ENCODE measurements around the gene MTMR6. TPM values are rescaled to one million over a fixed set of nuclear protein-coding genes. Genes with fewer than 3 reads are reported as not detected.
A peak's percentile ranks its signal among the peaks of the same experiment; 100 is the strongest.

The MTMR6 gene
- polyA plus RNA-seq, 1 of the 3 experiments (the other 2 are of a cell fraction) = 4.8 TPM

DNA sequence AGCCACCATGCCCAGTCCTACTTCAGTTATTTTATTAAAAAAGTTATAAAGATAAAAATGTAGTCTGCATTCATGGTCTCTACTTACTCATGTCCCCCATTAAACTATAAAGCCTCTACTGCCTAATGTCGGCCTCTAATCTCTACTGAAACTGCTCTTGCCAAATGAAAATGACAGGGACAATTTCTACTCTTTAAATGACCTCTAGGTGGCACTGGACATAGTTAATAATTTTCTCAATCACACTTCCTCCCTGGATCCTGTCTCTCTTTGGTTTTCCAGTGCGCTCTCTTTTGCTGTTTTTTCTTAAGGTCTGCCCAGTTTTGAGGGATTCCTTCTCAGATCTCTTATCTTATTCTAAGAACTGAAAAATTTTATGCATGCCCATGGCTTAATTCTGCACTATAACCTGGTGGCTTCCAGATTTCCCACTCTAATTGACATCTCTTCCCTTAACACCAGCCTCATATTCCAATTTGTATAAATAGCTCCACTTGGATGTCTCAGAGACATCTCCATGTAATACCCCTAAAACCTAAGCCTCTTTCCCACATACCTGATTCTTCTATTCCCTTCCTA lies 54.3 kb downstream of the MTMR6 start:
- no peak for TF ChIP-seq FOXJ3 (CRISPR knock-in tag; IDR thresholded peaks at IDR 0.05)
- peak; percentile 55 for TF ChIP-seq RAD21 (IDR thresholded peaks at IDR 0.05; ENCODE audit: low read length)
- TF ChIP-seq GATA2 (CRISPR knock-in tag; IDR thresholded peaks at IDR 0.05) = no peak
- TF ChIP-seq SMC3 (IDR thresholded peaks at IDR 0.05; ENCODE audit: low read depth, low read length) = peak; percentile 19; the same call in 1 of the 2 replicates
- no peak for TF ChIP-seq NFIC (IDR thresholded peaks at IDR 0.05; ENCODE audit: borderline replicate concordance)
- TF ChIP-seq MAX (IDR thresholded peaks at IDR 0.05; ENCODE audit: low read depth) = no peak
- TF ChIP-seq, protein P1, sequence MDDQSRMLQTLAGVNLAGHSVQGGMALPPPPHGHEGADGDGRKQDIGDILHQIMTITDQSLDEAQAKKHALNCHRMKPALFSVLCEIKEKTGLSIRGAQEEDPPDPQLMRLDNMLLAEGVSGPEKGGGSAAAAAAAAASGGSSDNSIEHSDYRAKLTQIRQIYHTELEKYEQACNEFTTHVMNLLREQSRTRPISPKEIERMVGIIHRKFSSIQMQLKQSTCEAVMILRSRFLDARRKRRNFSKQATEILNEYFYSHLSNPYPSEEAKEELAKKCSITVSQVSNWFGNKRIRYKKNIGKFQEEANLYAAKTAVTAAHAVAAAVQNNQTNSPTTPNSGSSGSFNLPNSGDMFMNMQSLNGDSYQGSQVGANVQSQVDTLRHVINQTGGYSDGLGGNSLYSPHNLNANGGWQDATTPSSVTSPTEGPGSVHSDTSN (IDR thresholded peaks at IDR 0.05) = no peak
- peak; percentile 68 for TF ChIP-seq CTCF (IDR thresholded peaks at IDR 0.05)
- Histone ChIP-seq H2AFZ (ENCODE audit: low read depth) (no peak overlapping the region), H3K36me3 (replicated peaks in 1 of 2; ENCODE audit: control insufficient read depth in 1 of 2, insufficient read depth in 2 of 2, low read length in 1 of 2) (no peaks in the 10 kb centered on the region), H3K27me3 (ENCODE audit: insufficient read depth) (peaks cover 15% of the 10 kb centered on the region; the same call in 1 of the 2 replicates), H3K4me3 (ENCODE audit: low read depth in 2 of 2, low read length in 1 of 2) (no peak overlapping the region), H3K9ac (no peak overlapping the region), H3K9me2 (no peaks in the 10 kb centered on the region), H3F3A (replicated peaks; ENCODE audit: insufficient read depth) (no peaks in the 10 kb centered on the region), H3K9me3 (no peaks in the 10 kb centered on the region), H3K27ac (ENCODE audit: low read depth in 2 of 2, low read length in 1 of 2) (no peak overlapping the region), H4K20me1 (ENCODE audit: insufficient read depth) (no peaks in the 10 kb centered on the region), H3K79me2 (ENCODE audit: insufficient read depth) (no peaks in the 10 kb centered on the region), H3K4me1 (ENCODE audit: control insufficient read depth in 1 of 2, insufficient read depth in 2 of 2, low read depth in 1 of 2, low read length in 1 of 2) (no peaks in the 10 kb centered on the region; a peak in 1 of 4 replicates), H3K4me2 (no peak overlapping the region)
- 18% methylated on average over 2 of the region's 2 CpGs for WGBS (ENCODE audit: low lambda C conversion rate)
- ChIA-PET CTCF (interaction anchor here (0.6 to 3.8 kb wide), 16 partner anchors 9 to 146 kb away, joined by 3 to 22 read pairs (median 4); no protein-coding TSS in a partner anchor), POLR2A (no interaction called here)
- DNase-seq = peak; percentile 55

DNA sequence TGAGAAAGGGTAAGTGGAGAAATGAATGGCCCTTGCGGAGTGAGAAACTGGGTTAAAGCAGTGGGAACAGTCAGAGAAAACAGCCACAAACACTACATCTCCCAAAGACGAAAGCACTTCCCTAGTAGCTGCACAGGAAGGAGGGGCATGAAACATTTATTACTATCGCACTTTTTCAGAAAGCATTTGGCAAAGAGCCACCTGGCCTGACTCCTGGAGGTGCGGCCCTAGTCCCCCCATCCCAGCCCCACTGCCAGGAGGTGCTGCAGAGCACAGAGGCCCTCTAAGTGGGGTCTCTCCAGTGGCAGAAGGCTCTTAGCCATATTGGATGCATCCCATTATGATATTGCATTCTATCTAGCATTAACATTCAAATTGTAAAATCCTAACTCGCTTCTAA lies 55.8 kb downstream of the MTMR6 start:
- 37% methylated on average over 5 of the region's 5 CpGs for WGBS (ENCODE audit: low lambda C conversion rate)
- no peaks in the 10 kb centered on the region for H4K20me1 ChIP-seq (ENCODE audit: insufficient read depth)
- H3K27me3 ChIP-seq (ENCODE audit: insufficient read depth) = peaks cover 19% of the 10 kb centered on the region; the same call in 1 of the 2 replicates
- no peaks in the 10 kb centered on the region for H3K9me3 ChIP-seq
- no peak overlapping the region for H3K27ac ChIP-seq (ENCODE audit: low read depth in 2 of 2, low read length in 1 of 2)
- no peaks in the 10 kb centered on the region for H3F3A ChIP-seq (replicated peaks; ENCODE audit: insufficient read depth)
- ChIA-PET POLR2A (no interaction called here), CTCF (interaction anchor here (1.6 kb wide), 1 partner anchor 13 kb away, joined by 3 read pairs; no protein-coding TSS in a partner anchor)
- H3K4me2 ChIP-seq = no peak overlapping the region
- no peaks in the 10 kb centered on the region for H3K36me3 ChIP-seq (replicated peaks in 1 of 2; ENCODE audit: control insufficient read depth in 1 of 2, insufficient read depth in 2 of 2, low read length in 1 of 2)
- no peaks in the 10 kb centered on the region for H3K4me1 ChIP-seq (ENCODE audit: control insufficient read depth in 1 of 2, insufficient read depth in 2 of 2, low read depth in 1 of 2, low read length in 1 of 2)
- DNase-seq = no peak
- H3K9me2 ChIP-seq = no peaks in the 10 kb centered on the region
- H3K9ac ChIP-seq = no peak overlapping the region
- no peak overlapping the region for H2AFZ ChIP-seq (ENCODE audit: low read depth)
- no peak overlapping the region for H3K4me3 ChIP-seq (ENCODE audit: low read depth in 2 of 2, low read length in 1 of 2)
- H3K79me2 ChIP-seq (ENCODE audit: insufficient read depth) = no peaks in the 10 kb centered on the region
- TF ChIP-seq CTCF (IDR thresholded peaks at IDR 0.05) (no peak), USF2 (IDR thresholded peaks at IDR 0.05; ENCODE audit: borderline replicate concordance, low read depth, low read length) (no peak), FOXM1 (IDR thresholded peaks at IDR 0.05; ENCODE audit: low read depth) (no peak), GATA2 (CRISPR knock-in tag; IDR thresholded peaks at IDR 0.05) (no peak), IRF3 (IDR thresholded peaks at IDR 0.05; ENCODE audit: low read depth, low read length) (no peak), TCF12 (IDR thresholded peaks at IDR 0.05) (no peak), MEF2A (IDR thresholded peaks at IDR 0.05; ENCODE audit: borderline replicate concordance, low read depth) (no peak), SMC3 (IDR thresholded peaks at IDR 0.05; ENCODE audit: low read depth, low read length) (no peak), ELF1 (IDR thresholded peaks at IDR 0.05) (no peak)
- TF ChIP-seq, protein P2, sequence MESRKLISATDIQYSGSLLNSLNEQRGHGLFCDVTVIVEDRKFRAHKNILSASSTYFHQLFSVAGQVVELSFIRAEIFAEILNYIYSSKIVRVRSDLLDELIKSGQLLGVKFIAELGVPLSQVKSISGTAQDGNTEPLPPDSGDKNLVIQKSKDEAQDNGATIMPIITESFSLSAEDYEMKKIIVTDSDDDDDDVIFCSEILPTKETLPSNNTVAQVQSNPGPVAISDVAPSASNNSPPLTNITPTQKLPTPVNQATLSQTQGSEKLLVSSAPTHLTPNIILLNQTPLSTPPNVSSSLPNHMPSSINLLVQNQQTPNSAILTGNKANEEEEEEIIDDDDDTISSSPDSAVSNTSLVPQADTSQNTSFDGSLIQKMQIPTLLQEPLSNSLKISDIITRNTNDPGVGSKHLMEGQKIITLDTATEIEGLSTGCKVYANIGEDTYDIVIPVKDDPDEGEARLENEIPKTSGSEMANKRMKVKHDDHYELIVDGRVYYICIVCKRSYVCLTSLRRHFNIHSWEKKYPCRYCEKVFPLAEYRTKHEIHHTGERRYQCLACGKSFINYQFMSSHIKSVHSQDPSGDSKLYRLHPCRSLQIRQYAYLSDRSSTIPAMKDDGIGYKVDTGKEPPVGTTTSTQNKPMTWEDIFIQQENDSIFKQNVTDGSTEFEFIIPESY (IDR thresholded peaks at IDR 0.05; ENCODE audit: borderline replicate concordance, low read depth) = no peak
- TF ChIP-seq, protein P1 (IDR thresholded peaks at IDR 0.05) = no peak

Measured in SK-N-SH (cell line).